Neural crest cell (in vitro differentiated cells): ENCODE measurements around the gene NUF2. TPM values are rescaled to one million over a fixed set of nuclear protein-coding genes. Genes with fewer than 3 reads are reported as not detected.

ENCODE experiments used
- DNase-seq: peaks from one replicate; pipeline ENCODE4 v3.0.0; 2021; ENCODE audit warnings: low read depth, mixed read lengths, low spot score
- H3K27ac Mint-ChIP-seq: one replicate; pipeline ENCODE4 v1.8.0; 2021; ENCODE audit warnings: mild to moderate bottlenecking, mixed read lengths; ENCODE audit not compliant: unreplicated experiment
- H3K27me3 Mint-ChIP-seq: 2 replicates; pipeline ENCODE4 v1.8.0; 2021; ENCODE audit warnings: low read depth, mild to moderate bottlenecking, mixed read lengths
- H3K36me3 Mint-ChIP-seq: 2 replicates; pipeline ENCODE4 v1.8.0; 2021; ENCODE audit warnings: low read depth, mild to moderate bottlenecking, mixed read lengths
- H3K4me1 Mint-ChIP-seq: 2 replicates; pipeline ENCODE4 v1.8.0; 2021; ENCODE audit warnings: mixed read lengths
- H3K4me3 Mint-ChIP-seq: one replicate; pipeline ENCODE4 v1.8.0; 2021; ENCODE audit warnings: mild to moderate bottlenecking, mixed read lengths
- H3K9me3 Mint-ChIP-seq: 2 replicates; pipeline ENCODE4 v1.8.0; 2021; ENCODE audit warnings: mixed read lengths
- CTCF ChIP-seq: fragments of 200-600 bp; sonication (generic); conservative IDR thresholded peaks from 2 replicates; pipeline ENCODE4 v1.5.0; 2021; ENCODE audit warnings: antibody characterized with exemption, mild to moderate bottlenecking
- total RNA-seq: library from RNA; stranded (reverse); gene quantifications from 2 replicates; pipeline ENCODE4 v1.2.1, GENCODE V29; 2021

The NUF2 gene
- total RNA-seq, 1 donor from 2014 or later: 48.4 TPM

GRCh38 chr1:163388970-163389369, 67.2 kb downstream of the NUF2 start:
- no peak overlapping the region for H3K27ac Mint-ChIP-seq
- TF ChIP-seq CTCF: no peak
- no peaks in the 10 kb centered on the region for H3K36me3 Mint-ChIP-seq
- H3K9me3 Mint-ChIP-seq: no peaks in the 10 kb centered on the region
- no peak for DNase-seq
- no peaks in the 10 kb centered on the region for H3K4me1 Mint-ChIP-seq
- H3K4me3 Mint-ChIP-seq: no peak overlapping the region
- no peaks in the 10 kb centered on the region for H3K27me3 Mint-ChIP-seq

- no peak overlapping the region for H3K27ac Mint-ChIP-seq
- no peaks in the 10 kb centered on the region for H3K27me3 Mint-ChIP-seq
- peaks cover 12% of the 10 kb centered on the region for H3K4me1 Mint-ChIP-seq
- H3K4me3 Mint-ChIP-seq: no peak overlapping the region
- no peaks in the 10 kb centered on the region for H3K36me3 Mint-ChIP-seq
- no peaks in the 10 kb centered on the region for H3K9me3 Mint-ChIP-seq
- DNase-seq: no peak
- TF ChIP-seq CTCF: no peak
These were observed 74.0 kb downstream of the NUF2 start for GRCh38 chr1:163395790-163396189.

- H3K27me3 Mint-ChIP-seq: no peaks in the 10 kb centered on the region
- no peak overlapping the region for H3K4me3 Mint-ChIP-seq
- peaks cover 12% of the 10 kb centered on the region for H3K4me1 Mint-ChIP-seq
- no peak for TF ChIP-seq CTCF
- no peaks in the 10 kb centered on the region for H3K9me3 Mint-ChIP-seq
- no peaks in the 10 kb centered on the region for H3K36me3 Mint-ChIP-seq
- no peak for DNase-seq
- no peak overlapping the region for H3K27ac Mint-ChIP-seq
These were observed 75.9 kb downstream of the NUF2 start for GRCh38 chr1:163397451-163398200.

- Mint-ChIP-seq H3K27me3 (no peaks in the 10 kb centered on the region), H3K4me3 (no peak overlapping the region), H3K27ac (no peak overlapping the region), H3K9me3 (peaks cover 3% of the 10 kb centered on the region), H3K4me1 (peaks cover 12% of the 10 kb centered on the region), H3K36me3 (no peaks in the 10 kb centered on the region)
- no peak for TF ChIP-seq CTCF
- DNase-seq: no peak
These were observed 77.2 kb downstream of the NUF2 start for GRCh38 chr1:163399001-163399400.

GRCh38 chr1:163399976-163400601, 78.3 kb downstream of the NUF2 start:
- H3K4me1 Mint-ChIP-seq: peaks cover 12% of the 10 kb centered on the region

More at GRCh38 chr1:163399976-163400601, 78.3 kb downstream of the NUF2 start:
- Mint-ChIP-seq H3K36me3 (no peaks in the 10 kb centered on the region), H3K27ac (no peak overlapping the region), H3K4me3 (peak overlapping the region; percentile 22), H3K27me3 (no peaks in the 10 kb centered on the region), H3K9me3 (peaks cover 3% of the 10 kb centered on the region)
- TF ChIP-seq CTCF: no peak
- DNase-seq: no peak
